WERI-Rb-1 (cell line): Measurements from ENCODE around the gene PLCD4.

ENCODE experiments used
- DNase-seq: peaks from one replicate; pipeline ENCODE4 v3.0.0-alpha.2; 2020
- H3K27ac ChIP-seq: fragments of 250-450 bp; sonication (Bioruptor Pico); 2 replicates; pipeline ENCODE4 v1.5.1; 2020; ENCODE audit warnings: mild to moderate bottlenecking, moderate library complexity
- H3K27me3 ChIP-seq: fragments of 250-450 bp; sonication (Bioruptor Pico); 2 replicates; pipeline ENCODE4 v1.5.1; 2021; ENCODE audit warnings: mild to moderate bottlenecking, low read depth, moderate library complexity; ENCODE audit not compliant: insufficient read depth, severe bottlenecking
- H3K36me3 ChIP-seq: fragments of 250-450 bp; sonication (Bioruptor Pico); 2 replicates; pipeline ENCODE4 v1.5.1; 2020; ENCODE audit warnings: mild to moderate bottlenecking, moderate library complexity
- H3K4me3 ChIP-seq: 2 replicates; pipeline ENCODE4 v1.5.1; 2011; ENCODE audit warnings: low read depth, mild to moderate bottlenecking, control low read depth, low read length
- H3K9me3 ChIP-seq: fragments of 250-450 bp; sonication (Bioruptor Pico); 2 replicates; pipeline ENCODE4 v1.5.1; 2021; ENCODE audit warnings: mild to moderate bottlenecking, moderate library complexity; ENCODE audit not compliant: severe bottlenecking
- TF ChIP-seq, protein P1 (sequence below): IDR thresholded peaks from 2 replicates; pipeline ENCODE4 v1.5.1; 2011; ENCODE audit warnings: low read depth, mild to moderate bottlenecking, control low read depth, inconsistent platforms, low read length

The PLCD4 gene

DNA sequence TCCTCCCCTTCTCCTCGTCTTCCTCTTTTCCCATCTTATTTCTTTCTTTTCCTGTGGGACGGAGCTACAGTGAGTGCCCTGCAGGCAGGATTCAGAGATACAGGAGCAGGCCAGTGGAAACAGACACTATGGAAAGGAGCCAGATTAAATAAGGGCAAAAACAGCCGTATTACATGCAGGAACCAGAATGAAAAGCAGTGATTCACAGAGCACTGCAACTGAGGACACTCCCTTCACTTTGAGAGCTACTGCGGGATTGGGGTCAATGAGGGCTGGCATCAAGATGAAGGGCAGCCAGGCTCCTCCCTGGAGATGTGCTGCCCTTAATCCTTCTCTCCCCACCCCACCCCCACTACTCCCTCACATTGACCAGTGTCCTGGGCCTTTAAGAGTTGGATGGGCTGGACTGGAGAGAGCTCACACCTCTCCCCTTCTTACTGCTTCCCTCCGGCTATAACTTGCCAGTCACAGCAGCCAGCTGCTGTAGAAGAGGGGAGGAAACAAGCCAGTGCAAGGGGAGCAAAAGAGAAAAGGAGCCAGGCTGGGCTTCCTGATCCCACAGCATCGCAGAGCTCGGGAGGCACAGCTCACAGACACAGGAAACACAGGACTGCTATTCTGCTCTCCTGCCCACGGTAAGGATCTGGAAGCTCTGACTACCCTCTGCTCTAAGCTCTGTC lies at the start of gene PLCD4:
Gene PLCD4 (plus strand): TSS at position 464 of the 680 bp plus-strand sequence. CDS start 7,841 bp downstream, outside the sequence.
- peak; percentile 80 for DNase-seq
- H3K36me3 ChIP-seq = no peaks in the 10 kb centered on the region
- no peaks in the 10 kb centered on the region for H3K9me3 ChIP-seq
- TF ChIP-seq, protein P1, sequence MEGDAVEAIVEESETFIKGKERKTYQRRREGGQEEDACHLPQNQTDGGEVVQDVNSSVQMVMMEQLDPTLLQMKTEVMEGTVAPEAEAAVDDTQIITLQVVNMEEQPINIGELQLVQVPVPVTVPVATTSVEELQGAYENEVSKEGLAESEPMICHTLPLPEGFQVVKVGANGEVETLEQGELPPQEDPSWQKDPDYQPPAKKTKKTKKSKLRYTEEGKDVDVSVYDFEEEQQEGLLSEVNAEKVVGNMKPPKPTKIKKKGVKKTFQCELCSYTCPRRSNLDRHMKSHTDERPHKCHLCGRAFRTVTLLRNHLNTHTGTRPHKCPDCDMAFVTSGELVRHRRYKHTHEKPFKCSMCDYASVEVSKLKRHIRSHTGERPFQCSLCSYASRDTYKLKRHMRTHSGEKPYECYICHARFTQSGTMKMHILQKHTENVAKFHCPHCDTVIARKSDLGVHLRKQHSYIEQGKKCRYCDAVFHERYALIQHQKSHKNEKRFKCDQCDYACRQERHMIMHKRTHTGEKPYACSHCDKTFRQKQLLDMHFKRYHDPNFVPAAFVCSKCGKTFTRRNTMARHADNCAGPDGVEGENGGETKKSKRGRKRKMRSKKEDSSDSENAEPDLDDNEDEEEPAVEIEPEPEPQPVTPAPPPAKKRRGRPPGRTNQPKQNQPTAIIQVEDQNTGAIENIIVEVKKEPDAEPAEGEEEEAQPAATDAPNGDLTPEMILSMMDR = no peak
- H3K27ac ChIP-seq = peak within 1 kb of the TSS; percentile 74
- peak within 1 kb of the TSS; percentile 38 for H3K4me3 ChIP-seq
- no peaks in the 10 kb centered on the region for H3K27me3 ChIP-seq

GRCh38 chr2:218557941-218558340 lies 49.8 kb upstream of the PLCD4 start:
- H3K36me3 ChIP-seq = peaks cover 88% of the 10 kb centered on the region
- H3K4me3 ChIP-seq = no peak overlapping the region
- no peak overlapping the region for H3K27ac ChIP-seq
- TF ChIP-seq, protein P1 = no peak
- no peaks in the 10 kb centered on the region for H3K27me3 ChIP-seq
- H3K9me3 ChIP-seq = no peaks in the 10 kb centered on the region
- no peak for DNase-seq

GRCh38 chr2:218558986-218559385 lies 48.7 kb upstream of the PLCD4 start:
- TF ChIP-seq, protein P1 = no peak
- Histone ChIP-seq H3K4me3 (no peak overlapping the region), H3K27ac (no peak overlapping the region), H3K36me3 (peaks cover 86% of the 10 kb centered on the region), H3K27me3 (no peaks in the 10 kb centered on the region), H3K9me3 (no peaks in the 10 kb centered on the region)
- no peak for DNase-seq

- H3K36me3 ChIP-seq = peaks cover 75% of the 10 kb centered on the region
These were observed 43.6 kb upstream of the PLCD4 start for GRCh38 chr2:218564056-218564455.

GRCh38 chr2:218566296-218566695 lies 41.4 kb upstream of the PLCD4 start:
- H3K27me3 ChIP-seq = no peaks in the 10 kb centered on the region
- DNase-seq = no peak
- no peaks in the 10 kb centered on the region for H3K9me3 ChIP-seq
- H3K36me3 ChIP-seq = peaks cover 66% of the 10 kb centered on the region
- no peak overlapping the region for H3K27ac ChIP-seq
- H3K4me3 ChIP-seq = no peak overlapping the region
- TF ChIP-seq, protein P1 = no peak

More at GRCh38 chr2:218564056-218564455, 43.6 kb upstream of the PLCD4 start:
- Histone ChIP-seq H3K4me3 (no peak overlapping the region), H3K27ac (no peak overlapping the region), H3K27me3 (no peaks in the 10 kb centered on the region), H3K9me3 (no peaks in the 10 kb centered on the region)
- DNase-seq = no peak
- TF ChIP-seq, protein P1 = no peak

DNA sequence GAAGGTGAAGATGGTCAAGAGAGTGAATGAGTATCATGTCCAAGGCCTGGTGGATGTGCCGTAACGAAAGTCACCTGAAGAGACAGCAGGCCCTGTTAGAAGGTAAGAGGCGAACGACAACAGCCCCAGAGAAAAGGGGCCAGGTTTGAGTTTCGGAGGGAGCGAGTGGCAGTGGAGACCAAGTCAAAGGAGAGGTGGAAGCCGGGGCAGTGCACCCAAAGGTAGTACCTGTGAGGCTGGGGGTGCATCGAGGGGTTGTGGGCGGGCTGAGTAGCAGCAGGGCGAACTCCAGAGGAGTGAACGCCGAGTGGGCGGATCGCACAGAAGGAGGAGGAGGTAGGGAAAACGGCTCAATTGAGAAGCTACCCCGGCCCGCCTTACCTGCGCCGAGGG lies 39.9 kb upstream of the PLCD4 start:
- DNase-seq = no peak
- TF ChIP-seq, protein P1 = no peak
- H3K36me3 ChIP-seq = peaks cover 63% of the 10 kb centered on the region
- H3K27me3 ChIP-seq = no peaks in the 10 kb centered on the region
- peak overlapping the region; percentile 98 for H3K27ac ChIP-seq
- H3K9me3 ChIP-seq = no peaks in the 10 kb centered on the region
- peak overlapping the region; percentile 57 for H3K4me3 ChIP-seq
